WI38 (cell line): Measurements from ENCODE around the gene OTOGL.
"Not testable (repeated sequence)": the region's sequence is repeated elsewhere in the genome, so short reads cannot be mapped to it uniquely, and the experiment has no call there.

Source experiments
- H3K4me3 ChIP-seq: 2 replicates; pipeline ENCODE4 v1.5.1; 2011; ENCODE audit warnings: low read depth, mild to moderate bottlenecking, control low read depth, low read length
- TF ChIP-seq, protein P1 (sequence below): IDR thresholded peaks from 2 replicates; pipeline ENCODE4 v1.5.1; 2012; ENCODE audit warnings: low read depth, mild to moderate bottlenecking, control low read depth, low read length

The OTOGL gene

DNA sequence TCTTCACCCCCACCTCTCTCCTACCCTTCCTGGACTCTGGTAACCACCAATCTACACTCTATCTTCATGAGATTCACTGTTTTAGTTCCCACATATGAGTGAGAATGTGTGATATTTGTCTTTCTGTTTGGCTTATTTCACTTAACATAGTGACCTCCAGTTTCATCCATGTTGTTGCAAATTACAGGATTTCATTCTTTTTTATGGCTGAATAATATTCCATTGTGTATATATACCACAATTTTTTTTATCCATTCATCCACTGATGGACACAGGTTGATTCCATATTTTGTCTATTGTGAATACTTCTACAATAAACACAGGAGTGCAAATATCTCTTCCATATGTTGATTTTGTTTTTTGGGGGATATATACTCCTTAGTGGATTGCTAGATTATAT, 140.5 kb downstream of the OTOGL start:
- no peak overlapping the region for H3K4me3 ChIP-seq
- TF ChIP-seq, protein P1, sequence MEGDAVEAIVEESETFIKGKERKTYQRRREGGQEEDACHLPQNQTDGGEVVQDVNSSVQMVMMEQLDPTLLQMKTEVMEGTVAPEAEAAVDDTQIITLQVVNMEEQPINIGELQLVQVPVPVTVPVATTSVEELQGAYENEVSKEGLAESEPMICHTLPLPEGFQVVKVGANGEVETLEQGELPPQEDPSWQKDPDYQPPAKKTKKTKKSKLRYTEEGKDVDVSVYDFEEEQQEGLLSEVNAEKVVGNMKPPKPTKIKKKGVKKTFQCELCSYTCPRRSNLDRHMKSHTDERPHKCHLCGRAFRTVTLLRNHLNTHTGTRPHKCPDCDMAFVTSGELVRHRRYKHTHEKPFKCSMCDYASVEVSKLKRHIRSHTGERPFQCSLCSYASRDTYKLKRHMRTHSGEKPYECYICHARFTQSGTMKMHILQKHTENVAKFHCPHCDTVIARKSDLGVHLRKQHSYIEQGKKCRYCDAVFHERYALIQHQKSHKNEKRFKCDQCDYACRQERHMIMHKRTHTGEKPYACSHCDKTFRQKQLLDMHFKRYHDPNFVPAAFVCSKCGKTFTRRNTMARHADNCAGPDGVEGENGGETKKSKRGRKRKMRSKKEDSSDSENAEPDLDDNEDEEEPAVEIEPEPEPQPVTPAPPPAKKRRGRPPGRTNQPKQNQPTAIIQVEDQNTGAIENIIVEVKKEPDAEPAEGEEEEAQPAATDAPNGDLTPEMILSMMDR = no peak

DNA sequence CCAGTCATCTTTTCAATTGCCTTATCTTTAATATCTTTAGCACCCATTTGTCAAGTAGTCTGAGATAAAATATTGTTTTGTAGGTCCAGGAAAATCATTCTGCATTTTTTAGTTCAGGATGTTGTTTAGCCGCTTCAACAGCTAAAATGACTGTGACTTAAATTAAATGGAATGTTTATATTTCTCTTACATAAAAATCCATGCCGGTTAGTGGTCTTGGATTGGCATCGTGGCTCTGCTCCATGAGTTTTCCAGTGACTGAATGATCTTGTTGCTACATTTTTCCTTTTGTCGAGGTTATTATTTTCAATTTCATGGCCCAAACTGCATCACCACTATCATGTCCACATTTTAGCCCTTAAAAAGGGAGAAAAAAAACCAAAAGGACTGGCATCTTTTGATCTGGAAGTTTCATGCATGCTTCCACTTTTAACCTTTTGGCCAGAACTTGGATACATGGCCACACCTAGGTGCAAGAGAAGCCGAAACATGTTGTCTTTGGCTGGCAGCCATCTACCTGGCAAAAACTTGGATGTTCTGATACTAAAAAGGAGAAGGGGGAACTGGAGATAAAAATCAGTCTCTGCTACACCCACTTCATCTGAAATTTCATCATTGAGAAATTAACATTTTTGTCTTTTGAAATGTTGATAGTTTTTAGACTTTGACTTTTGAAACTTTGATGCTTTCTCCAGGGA, 142.4 kb downstream of the OTOGL start:
- TF ChIP-seq, protein P1 = no peak
- H3K4me3 ChIP-seq = no peak overlapping the region

DNA sequence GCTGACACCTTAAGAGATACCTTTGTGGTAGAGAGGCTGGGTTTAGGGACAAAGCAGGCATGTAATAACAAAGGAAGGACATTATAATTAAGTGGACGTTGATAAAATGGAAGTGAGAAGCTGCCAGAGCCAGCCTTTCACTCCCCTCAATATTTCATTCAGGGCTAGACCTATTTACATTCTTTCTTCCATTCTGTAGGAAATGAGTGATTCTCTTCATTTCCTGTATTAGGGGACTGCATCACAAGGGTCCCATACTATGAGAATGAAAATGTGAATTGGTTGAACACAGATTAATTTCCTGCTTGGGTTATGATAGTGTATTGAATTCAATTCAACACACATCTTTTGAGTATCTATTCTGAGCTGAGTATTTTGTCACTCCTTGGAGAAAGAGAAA, 143.0 kb downstream of the OTOGL start:
- TF ChIP-seq, protein P1 = no peak
- no peak overlapping the region for H3K4me3 ChIP-seq

DNA sequence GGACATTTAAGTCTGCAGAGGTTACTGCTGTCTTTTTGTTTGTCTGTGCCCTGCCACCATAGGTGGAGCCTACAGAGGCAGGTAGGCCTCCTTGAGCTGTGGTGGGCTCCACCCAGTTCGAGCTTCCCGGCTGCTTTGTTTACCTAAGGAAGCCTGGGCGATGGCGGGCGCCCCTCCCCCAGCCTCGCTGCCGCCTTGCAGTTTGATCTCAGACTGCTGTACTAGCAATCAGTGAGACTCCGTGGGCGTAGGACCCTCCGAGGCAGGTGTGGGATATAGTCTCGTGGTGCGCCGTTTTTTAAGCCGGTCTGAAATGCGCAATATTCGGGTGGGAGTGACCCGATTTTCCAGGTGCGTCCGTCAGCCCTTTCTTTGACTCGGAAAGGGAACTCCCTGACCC, 150.2 kb downstream of the OTOGL start:
- not testable (repeated sequence) for H3K4me3 ChIP-seq

DNA sequence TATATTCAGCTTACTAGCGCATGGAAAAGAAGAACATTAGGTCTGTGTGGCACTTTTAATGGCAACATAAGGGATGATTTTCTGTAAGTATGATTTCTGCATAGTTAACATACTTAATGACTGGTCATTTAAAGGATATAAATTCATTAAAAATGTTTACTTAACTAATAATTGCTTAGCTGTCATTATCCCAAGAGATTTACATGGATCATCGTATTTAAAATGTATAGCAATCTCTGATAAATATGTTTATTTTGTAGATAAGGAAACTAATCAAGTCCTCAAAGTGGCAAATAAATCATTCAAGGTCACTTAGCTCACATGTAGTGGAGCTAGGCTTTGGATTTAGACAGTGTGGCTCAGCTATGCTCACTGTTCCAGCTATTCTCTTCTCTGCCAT, 158.6 kb downstream of the OTOGL start:
- TF ChIP-seq, protein P1 = no peak
- H3K4me3 ChIP-seq = no peak overlapping the region

DNA sequence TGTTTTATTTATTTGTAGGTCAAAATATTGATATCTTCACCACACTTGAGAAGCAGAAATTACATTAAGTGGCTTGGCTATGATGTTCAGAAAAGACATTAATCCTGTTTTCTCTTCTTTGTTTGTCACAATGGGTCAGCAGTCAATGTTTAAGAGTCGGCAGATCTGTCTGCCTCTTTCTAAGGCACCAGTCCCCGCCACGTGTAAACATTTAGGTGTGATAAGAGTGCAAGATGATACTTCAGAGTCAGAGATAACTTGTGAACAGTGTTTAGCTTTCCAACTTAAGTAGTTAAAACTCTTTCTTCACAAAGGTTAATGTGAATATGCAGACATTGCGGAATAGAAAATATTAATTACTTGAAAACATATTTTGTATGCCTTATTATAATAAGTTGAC, 160.9 kb downstream of the OTOGL start:
- H3K4me3 ChIP-seq = no peak overlapping the region
- TF ChIP-seq, protein P1 = no peak

DNA sequence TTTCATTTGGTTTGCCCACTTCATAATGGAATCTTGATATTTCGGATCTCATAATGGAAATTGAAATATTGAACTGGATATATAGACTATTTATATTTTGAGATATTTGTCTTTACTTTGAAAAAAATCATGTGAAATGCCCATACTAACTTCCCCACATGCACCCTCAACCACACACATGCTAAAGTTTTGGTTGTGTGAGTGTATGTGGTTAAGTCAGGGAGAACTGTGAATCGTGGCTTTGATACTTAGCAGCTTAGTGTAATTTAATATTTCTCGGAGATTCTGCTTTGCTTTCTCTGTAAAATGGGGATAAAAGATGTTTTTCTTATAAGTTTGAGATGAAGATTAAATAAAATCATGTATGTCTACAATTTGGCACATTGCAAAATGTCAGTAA, 162.1 kb downstream of the OTOGL start:
- TF ChIP-seq, protein P1 = no peak
- H3K4me3 ChIP-seq = no peak overlapping the region

DNA sequence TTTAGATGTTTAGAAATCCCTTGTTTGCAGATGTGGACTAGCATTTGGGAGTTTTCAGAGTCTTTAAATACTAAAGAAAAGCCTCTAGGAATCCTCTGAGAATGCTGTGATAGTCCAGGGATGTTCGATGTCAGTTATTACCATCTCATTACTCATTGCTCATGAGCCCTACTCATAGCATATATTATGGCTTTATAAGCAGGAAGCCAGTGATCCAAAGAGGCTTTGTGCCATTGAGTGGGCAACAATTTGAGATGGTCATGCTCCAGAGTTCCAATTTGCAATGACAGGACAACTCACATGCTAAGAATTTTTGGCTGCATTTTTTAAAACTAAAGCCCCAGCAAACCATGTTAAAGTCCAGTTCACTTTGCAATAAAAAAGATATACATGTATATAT, 163.0 kb downstream of the OTOGL start:
- TF ChIP-seq, protein P1 = no peak
- H3K4me3 ChIP-seq = no peak overlapping the region
